ENCODE results near the gene GAS7.

The GAS7 gene

DNA sequence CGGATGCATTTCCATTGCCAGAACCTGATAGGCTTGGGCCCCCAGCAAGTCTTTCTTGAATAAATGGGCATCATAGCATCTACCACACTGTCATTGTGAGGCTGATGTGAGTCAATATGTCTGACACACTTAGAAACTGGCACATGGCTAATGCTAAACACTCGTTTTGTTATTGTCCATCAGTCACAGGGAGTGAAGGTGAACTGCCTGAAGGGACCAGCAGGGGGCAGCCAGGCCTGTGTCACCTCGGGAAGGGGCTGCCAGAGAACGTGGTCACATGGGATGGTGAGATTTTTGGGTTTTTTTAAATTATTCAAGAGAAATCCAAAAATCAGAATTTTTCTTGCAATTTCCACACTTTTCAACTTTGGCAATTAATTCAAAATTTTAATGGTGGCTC, 292.5 kb downstream of the GAS7 start:
- no peak for DNase-seq

DNA sequence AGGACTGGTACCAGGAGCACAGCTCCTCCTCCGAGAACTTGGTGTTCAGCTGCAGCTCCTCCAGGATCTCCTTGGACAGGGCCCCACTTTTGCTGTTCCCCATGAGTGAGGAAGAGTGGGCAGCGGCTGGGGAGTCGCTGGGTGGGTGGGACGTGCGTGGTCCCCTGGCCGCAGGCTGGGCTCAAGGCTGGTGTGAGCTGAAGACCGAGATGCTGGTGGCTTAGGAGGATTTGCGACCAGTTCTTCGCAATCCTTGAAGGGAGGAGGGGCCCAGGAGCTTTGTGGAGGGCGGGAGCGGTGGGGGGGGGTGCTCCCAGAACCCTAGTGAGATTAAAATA, 293.4 kb downstream of the GAS7 start, which contains the start of gene RCVRN:
RCVRN (minus strand) TSS at position 194 of the 338 bp plus-strand sequence; CDS start at position 103, 91 bp downstream.
- DNase-seq, result no peak

DNA sequence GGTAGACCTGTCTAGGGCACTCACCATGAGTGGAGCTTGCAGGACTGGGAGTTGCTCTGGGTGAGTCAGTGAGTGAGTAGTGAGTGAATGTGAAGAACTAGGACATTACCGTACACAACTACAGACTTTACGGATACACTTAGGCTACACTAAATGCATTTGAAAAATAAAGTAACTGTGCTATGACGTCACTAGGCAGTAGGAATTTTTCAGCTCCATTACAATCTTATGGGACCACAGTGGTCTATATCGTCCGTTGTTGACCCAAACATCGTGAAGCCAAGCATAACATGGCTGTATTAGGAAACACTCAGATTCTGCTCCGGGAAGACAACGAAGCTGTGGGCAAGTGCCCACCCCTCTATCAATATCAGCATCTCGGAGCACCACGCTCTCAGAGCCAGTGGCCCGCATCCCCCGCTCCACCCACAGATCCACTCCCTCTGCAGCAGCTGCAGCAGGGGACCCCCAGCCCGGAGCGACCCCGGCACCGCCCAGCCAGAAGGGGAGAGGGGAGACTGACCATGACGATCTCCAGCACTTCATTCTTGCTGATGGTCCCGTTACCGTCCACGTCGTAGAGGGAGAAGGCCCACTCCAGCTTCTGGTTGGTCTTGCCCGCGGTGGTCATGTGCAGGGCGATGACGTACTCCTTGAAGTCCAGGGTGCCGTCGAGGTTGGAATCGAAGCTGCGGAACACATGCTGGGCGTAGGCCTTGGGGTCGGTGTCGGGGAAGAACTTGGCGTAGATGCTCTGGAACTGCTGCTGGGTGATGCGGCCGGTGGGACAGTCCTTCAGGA, 293.9 kb downstream of the GAS7 start:
- DNase-seq, result no peak

DNA sequence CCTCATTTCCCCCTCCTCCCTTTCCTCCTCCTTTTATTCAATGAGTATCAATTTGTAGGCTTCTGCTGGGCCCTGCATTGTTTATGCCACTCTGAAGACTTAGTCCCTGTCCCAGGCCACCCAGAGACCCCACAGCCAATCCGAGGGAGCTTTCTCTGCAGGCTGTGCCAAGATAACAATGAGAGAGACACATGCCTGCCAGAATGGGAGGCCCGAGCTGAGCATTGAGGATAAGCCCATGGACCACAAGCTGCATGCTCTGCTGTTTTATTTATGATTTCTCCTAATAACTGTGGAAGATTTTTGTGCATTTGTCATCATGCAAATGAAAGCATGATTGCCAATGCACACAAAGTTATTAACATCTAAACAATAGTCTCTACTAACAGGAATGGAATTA, 296.3 kb downstream of the GAS7 start:
- no peak for DNase-seq

DNA sequence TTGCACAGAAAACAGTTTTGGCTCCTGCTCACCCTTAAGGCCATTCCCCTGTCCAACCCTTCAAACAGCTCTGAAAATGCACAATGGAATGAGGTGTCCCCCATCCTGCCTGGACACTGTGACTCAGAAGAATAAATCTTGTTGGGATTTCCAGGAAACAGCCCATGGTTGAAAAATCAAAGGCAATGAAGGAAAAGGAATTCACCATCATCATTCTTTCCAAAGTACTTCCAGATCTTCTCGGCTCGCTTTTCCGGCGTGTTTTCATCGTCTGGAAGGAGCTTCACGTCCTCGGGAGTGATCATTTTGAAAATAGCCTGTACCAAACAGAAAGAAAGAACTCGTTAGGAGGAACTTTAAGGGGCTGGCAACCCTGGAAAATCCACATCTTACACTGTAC, 297.6 kb downstream of the GAS7 start:
- DNase-seq, result no peak

DNA sequence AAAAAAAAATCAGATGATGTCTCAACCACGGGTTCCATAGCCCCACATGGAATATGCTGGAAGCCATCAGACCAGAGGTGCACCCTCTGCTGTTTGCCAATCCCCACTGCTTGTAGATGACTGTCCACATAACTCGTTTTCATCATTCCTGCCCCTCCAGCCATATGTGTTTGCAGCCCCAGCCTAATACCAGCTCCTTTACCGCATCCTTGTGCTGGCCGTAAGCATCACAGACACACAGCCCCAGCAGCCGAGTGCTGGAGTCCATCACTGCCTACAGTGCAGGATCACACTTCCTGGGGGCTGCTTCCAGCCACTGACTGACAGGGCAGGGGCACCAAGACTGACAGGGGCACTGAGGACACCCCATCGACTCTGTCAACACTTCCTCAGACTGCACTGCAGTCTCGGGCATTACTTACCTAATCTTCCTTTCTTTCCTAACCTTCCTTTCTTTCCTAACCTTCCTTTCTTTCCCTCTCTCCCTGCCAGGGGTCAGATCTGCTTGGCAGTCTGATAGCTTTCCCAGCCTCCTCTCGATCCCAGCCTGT, 298.3 kb downstream of the GAS7 start:
- DNase-seq, result no peak

DNA sequence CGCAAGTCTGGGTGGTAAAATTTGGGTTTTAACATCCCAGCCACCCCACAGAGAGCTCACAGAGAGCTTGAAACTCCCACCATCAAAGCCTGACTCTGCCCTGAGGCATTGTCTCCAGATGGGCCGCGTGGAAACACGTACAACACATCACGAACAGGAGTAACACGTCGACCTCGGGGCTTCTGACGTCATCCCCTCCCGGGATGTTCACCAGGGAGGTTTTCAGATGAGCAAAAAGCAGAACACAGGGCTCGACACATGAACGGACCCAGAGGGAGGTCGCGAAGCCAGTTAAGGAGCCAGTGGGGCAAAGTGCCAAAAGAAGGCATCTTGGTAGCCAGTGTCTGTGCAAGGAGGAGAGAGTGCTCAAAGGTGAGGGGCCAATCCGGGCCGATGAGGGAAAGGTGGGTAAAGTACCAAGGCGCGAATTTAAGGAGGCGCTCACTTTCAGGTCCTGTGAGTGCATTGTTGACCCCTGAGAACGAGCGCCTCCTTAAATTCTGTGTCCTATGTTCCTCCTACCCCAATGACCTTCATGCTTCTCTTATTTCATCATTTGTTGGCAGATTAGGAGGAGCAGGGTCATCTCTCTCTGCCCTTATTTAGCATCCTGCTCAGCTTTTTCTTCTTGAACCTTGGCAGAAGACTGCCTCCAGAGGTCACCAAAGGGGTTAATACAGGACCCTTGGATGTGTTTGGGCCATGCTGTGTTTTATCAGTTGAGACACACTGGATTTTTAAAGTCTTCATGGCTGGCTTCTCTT, 298.9 kb downstream of the GAS7 start:
- DNase-seq, result no peak

DNA sequence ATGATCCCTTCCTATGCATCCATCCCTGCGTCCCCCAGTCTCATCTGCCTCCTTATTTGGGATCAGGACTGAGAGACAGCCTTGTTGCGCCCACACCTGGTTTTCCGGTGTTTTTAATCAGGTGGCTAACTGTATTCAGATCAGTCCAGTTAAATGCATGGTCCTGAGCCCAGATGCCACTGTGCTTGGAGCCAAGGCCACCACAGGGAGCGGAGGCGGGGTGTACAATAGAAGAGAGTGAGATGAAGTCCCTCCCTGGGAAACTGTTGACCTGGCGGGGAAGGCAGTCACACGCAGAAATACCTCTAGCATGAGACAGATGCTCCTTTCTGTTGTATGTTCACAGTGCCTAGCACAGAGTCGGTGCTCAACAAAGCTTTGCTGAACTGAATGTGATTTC, 299.6 kb downstream of the GAS7 start:
- DNase-seq, result no peak

DNA sequence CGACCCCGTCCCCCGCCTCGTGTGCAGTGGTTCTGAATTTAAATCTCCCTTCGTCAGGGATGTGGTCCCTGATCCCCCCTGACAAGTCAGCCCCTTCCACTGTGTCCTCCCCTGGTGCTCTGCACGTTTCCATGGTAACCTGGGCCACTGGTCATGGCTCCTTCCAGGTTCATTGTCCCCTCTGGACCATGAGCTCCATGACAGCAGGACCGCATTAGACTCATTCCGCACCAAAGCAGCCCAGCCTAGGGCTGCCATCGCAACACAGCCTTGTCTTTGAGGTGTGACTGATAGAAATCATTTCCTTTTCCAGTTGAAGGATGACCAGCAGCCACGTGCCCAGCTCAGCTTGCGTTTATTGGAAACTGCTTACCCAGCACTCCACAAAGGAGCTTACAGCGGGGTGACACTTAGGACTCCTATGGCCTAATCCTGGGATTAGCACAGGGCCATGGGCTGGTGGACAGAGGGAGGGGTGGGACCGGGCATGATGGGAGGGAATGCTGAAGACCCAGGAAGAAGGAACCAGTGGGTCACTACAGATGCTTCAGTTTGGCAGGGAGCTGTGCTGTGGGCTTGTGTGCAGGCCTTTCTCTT, 300.9 kb downstream of the GAS7 start:
- no peak for DNase-seq

DNA sequence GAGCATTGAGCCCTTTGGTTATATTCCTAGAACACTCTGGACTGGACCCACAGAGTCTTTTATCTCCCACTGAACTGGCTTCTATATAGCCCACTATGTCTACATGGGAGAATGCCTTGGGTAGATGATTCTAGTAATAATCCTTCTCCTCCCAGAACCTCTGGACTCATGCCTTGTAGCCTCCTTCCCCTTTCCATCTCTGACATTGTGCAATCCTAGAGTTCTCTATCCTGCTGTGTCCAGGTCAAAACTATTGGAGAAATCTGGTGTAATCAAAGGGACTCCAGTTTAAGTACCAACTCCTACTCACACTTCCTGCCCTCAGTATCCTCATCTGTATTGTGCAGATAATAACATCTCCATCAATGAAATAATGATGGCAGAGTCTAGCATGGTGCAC, 302.5 kb downstream of the GAS7 start:
- no peak for DNase-seq

DNA sequence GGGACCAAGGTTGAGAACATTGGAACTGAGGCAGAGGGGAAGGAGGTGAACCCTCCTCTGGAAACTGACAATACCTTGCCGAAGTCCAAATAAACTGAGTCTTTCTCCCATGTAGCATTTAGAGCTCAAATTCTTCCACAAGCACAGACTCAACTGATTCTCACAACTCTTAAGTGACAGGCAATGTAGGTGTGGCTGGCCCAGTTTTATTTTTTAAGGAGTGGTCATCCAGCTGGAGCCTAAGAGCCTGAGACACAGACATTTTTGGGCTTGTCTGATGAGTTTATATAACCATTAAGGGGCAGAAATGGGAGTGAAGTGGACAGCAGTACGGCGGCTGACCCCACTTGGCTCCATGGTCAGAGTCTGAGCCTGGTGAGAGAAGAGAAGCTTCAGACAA, 304.2 kb downstream of the GAS7 start:
- DNase-seq, result no peak

DNA sequence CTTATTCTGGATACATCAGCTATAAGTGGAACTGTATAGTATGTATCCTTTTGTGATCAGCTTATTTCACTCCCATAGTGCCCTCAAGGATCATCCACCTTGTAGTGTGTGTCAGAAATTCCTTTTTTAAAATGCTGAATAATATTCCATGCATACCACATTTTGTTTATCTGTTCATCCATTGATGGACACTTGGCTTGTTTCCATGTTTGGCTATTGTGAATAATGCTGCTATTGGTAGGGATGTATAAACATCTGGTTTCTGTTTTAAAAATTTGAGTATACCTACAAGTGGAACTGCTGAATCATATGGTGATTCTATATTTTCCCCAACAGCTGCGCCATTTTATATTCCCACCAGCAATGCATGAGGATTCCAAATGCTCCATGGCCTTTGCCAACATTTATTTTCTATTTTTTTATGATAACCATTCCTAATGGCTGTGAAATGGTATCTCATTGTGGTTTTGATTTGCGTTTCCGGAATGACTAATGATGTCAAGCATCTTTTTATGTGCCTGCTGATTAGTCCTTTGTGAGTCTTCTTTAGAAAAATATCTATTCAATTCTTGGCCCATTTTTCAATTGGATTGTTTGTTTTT, 304.9 kb downstream of the GAS7 start:
- DNase-seq, result no peak

DNA sequence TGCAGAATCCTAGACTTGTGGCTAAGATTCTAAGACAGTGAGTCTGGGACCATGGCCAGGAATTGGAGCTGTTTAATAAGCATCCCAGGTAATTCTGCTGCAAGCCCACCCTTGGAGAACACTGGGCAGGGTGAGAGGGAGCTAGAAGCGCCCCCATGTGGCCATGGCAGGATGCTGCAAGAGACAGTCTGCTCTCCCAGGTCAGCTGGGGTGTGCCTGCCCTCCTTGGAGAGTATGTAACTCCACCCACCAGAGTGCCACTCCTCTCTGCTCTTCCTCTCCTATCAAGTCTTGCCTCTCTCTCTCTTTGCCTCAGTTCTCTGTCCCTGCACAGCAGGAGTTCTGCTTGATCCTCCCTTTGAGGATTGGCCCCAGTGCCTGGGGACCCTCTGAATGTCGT, 308.3 kb downstream of the GAS7 start:
- no peak for DNase-seq

DNA sequence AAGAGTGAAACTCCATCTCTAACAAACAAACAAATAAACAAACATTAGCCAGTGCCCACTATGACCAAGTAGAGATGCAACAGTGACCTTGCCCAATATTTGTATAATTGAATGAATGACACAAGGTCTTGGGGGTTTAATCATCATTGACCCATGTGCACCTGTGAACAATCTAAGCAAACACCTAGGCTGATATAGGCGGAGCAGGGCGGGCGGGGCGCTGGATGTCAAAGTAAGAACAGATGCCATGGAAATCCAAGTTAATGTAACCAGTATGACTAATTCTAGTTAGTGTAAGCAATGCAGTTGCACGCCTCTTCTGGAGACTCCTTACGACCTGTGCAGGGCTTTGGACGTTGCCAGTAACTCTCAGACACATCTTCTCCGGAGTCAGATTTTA, 310.9 kb downstream of the GAS7 start:
- no peak for DNase-seq

DNA sequence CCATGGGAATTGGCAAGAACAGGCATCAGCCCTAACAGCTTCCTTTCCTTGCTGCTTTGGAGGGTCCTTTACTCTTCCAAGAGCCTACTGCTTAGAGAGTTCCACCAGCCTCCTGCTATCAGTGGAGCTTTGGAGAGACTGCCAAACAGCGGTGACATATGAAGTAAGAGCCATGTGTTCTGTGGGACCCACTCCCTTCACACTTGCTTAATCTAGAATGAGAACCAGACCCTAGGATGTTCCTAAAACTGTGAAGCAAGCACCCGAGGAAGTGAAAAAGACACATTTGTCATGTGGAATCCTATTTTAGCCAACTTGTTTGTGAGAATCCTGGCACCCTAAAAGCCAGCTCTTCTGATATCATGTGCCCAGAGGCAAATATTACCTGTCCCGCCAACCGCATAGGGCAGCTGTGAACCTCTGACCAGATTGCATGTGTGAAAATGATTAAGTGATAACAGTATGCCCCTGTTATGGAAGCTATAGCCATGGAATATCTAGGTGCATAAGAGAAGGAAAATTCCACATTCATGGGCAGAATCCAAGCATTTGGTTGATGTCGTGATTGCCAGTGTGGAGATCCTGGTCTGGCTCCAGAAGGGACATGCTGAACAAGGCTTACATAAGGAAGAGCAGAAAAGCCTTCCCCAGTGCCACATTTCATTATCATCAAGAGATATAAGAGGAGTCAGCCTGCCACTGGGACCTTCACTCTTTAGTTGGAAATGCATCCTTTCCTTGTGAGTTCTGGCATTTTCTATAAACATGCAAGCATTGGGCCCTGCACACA, 312.1 kb downstream of the GAS7 start:
- no peak for DNase-seq

DNA sequence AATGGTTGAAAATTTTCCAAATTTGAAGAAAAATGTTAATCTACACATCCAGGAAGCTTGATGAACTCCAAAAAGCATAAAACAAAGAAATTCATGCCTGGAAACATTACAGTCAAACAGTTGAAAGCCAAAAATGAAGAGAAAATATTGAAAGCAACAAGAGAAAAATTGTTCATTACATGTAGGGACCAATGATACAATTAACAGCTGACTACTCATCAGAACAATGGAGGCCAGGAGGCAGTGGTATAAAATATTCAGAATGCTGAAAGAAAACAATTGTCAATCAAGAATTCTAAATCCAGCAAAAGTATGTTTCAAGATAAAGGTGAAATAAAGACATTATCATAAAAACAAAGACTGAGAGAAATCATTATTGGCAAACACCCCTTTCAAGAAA, 315.0 kb downstream of the GAS7 start:
- no peak for DNase-seq

DNA sequence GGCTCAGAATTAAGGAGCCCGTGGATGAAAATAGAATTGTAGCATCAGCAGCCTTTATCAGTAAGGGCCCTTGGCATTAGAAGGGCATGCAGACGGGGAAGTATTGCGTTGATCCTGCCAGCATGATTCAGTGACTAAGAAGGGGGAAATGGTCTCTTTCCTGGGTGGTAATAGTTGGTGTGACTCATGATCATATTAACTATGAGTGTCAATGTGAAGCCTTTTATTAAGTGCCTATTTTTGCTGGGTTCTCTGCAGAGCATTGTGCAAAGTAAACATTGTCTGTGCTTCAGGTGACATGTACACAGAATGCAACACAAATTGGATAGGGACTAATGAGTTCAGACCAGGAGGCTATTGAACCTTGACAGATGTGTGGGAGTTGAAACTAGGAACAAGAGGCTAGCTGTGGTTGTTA, 317.8 kb downstream of the GAS7 start:
- no peak for DNase-seq

DNA sequence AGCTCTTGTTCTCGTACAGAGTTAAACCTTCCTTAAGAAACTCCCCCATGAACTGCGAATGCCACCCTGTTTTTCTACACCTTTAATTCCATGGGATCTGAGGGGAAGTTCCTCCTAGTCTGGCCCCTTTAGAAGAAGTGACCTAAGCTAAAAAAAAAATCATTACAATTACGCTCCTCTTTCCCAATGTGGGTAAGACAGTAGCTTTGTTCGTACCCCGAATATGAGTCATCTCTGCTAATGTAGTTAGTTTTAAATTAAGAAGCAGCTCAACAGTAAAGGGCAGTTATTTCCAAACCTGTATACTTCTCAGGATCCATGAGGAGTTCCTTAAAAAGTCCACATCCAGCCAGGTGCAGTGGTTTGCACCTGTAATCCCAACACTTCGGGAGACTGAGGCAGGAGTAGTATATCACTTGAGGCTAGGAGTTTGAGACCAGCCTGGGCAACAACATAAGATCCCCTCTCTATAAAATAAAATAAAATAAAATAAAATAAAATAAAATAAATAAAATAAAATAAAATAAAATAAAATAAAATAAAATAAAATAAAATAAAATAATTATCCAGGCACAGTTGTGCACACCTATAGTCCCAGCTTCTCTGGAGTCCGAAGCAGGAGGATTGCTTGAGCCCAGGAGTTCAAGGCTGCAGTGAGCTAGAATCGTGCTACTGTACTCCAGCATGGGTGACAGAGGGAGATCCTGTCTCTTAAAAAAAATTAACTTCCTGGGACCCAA, 319.4 kb downstream of the GAS7 start:
- DNase-seq, result no peak

DNA sequence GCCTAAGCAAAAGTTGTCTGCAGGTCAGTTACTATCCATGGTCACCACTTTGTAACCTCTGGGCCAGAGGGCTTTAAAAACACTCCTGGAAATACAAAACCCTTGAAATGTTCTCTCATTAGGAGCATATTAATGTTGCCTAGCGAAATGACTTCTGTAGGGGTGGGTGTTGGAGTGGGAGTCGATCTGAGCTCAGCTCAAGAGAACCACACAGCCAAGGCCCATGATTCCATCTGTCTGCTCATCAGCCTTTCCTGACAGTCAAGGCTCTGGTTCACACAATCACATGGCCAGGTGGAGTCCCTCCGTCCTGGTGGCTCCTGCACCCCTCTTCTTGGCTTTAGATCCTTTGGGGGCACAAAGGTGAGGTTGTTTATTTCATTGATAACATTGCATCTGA, 320.1 kb downstream of the GAS7 start:
- DNase-seq, result no peak

DNA sequence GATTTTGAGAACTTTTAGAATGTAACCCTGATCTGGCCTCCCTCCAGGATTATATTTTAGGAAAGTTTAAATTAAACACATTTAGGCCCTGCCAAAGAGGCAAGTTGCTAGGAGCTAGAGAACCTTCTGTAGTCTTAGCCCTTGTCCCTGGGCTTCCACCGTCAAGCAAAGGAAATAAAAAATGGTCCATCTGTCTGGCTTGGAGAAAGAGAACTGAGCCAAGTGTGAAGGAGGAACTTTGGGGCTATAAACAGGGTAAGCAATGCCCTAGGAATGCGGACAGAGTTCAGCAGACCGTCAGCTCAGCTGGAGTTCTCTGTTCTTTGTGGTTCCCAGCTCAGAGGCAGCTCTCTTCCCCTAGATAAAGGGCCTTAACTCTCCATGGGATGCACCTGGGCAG, 323.0 kb downstream of the GAS7 start:
- no peak for DNase-seq

DNA sequence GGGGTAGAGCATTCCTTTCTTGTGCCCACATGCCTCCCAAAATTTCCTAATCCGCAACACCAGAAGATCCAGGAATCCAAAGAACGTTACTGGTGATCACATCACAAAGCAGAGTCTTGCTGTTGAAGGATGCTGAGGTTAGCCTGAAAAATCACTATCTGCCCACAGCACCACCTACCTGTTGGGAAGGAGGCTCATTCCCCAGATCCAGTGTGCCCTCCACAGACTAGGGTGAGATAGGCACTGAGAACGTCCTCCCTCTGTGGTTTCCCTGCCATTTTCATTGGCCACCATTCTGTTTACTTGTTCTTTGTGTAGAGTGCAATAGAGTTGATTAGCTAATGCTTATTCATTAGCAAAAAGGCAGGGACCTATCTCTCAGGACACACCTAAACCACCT, 323.7 kb downstream of the GAS7 start:
- no peak for DNase-seq

DNA sequence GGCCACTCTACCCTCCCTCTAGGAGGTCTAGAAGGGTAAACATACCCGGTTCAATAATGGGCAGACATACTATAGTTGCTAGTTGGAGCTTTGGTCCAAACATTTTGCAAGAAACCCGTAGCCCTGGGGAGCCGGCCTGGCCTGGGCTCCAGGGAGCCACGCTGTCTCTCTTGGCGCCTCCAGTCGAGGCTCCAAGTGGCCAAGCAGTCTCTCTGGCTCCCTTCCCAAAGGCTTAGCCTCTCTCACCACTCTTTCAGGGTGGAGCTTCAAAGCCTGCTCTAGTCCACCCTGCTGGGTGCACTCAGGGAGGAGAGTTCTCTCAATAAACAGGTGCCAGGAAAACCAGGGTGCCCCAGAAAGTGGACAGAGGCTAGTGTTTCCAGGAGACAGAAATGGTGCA, 325.6 kb downstream of the GAS7 start:
- DNase-seq, result no peak
